HepG2 (cell line): ENCODE measurements around the gene RAB3A. TPM values are rescaled to one million over a fixed set of nuclear protein-coding genes. Genes with fewer than 3 reads are reported as not detected.

Experiments
- GATAD2A ChIP-seq: IDR thresholded peaks from 2 replicates; pipeline ENCODE4 v1.6.1; 2016
- HES4 ChIP-seq: sonication (generic); formaldehyde crosslinking; IDR thresholded peaks from 2 replicates; pipeline ENCODE4 v1.9.0; 2021; ENCODE audit warnings: mild to moderate bottlenecking, missing genetic modification reagents, borderline replicate concordance
- MAF1 ChIP-seq: sonication (generic); formaldehyde crosslinking; IDR thresholded peaks from 2 replicates; pipeline ENCODE4 v1.5.0; 2020; ENCODE audit warnings: missing genetic modification reagents, borderline replicate concordance
- NFKB2 ChIP-seq: sonication (generic); formaldehyde crosslinking; IDR thresholded peaks from 2 replicates; pipeline ENCODE4 v1.4.0; 2020; ENCODE audit warnings: missing genetic modification reagents, borderline replicate concordance
- SIN3A ChIP-seq: IDR thresholded peaks from 2 replicates; pipeline ENCODE4 v1.6.1; 2011; ENCODE audit warnings: low read depth, mild to moderate bottlenecking, control low read depth, low read length, borderline replicate concordance
- SP5 ChIP-seq: IDR thresholded peaks from 2 replicates; pipeline ENCODE4 v1.6.1; 2016; ENCODE audit warnings: low read depth, borderline replicate concordance
- ZBTB26 ChIP-seq: IDR thresholded peaks from 2 replicates; pipeline ENCODE4 v1.6.1; 2016; ENCODE audit warnings: missing compliant biosample characterization, missing genetic modification reagents, borderline replicate concordance
- ZNF260 ChIP-seq: sonication (generic); formaldehyde crosslinking; IDR thresholded peaks from 2 replicates; pipeline ENCODE4 v1.4.0; 2020; ENCODE audit warnings: missing genetic modification reagents, low read depth, mild to moderate bottlenecking, borderline replicate concordance
- ZNF33A ChIP-seq: sonication (generic); formaldehyde crosslinking; IDR thresholded peaks from 2 replicates; pipeline ENCODE4 v1.5.1; 2020; ENCODE audit warnings: missing genetic modification reagents, mild to moderate bottlenecking, moderate library complexity, borderline replicate concordance
- ZNF33B ChIP-seq: sonication (generic); formaldehyde crosslinking; IDR thresholded peaks from 2 replicates; pipeline ENCODE4 v1.5.1; 2020; ENCODE audit warnings: mild to moderate bottlenecking, missing genetic modification reagents
- ZNF562 ChIP-seq: sonication (generic); formaldehyde crosslinking; IDR thresholded peaks from 2 replicates; pipeline ENCODE4 v1.8.0; 2022; ENCODE audit warnings: missing genetic modification reagents, borderline replicate concordance
- ZNF781 ChIP-seq: sonication (generic); formaldehyde crosslinking; IDR thresholded peaks from 2 replicates; pipeline ENCODE4 v1.5.1; 2020; ENCODE audit warnings: borderline replicate concordance, mild to moderate bottlenecking, missing genetic modification reagents; ENCODE audit errors: not compliant biosample characterization
- ZNF879 ChIP-seq: sonication (generic); formaldehyde crosslinking; IDR thresholded peaks from 2 replicates; pipeline ENCODE4 v1.8.1; 2023; ENCODE audit warnings: missing genetic modification reagents
- polyA plus RNA-seq, 8 experiments: library from polyadenylated mRNA; depleted of rRNA in 3 of 8; stranded (reverse) in 7 of 8; unstranded in 1 of 8; fragments of >200 nt; fragmentation: Illumina TruSeq in 4 of 8; extraction: Trizol in 4 of 8; gene quantifications; 2 replicates each; pipeline versions ENCODE4 v1.2.1 to v1.2.3, GENCODE V29; 2011 to 2016; ENCODE audit warnings: low read depth in 4 of 8, missing spikeins in 1 of 8, mixed read lengths in 1 of 8; ENCODE audit not compliant: insufficient read depth in 1 of 8
- total RNA-seq, 5 experiments: library from RNA; depleted of rRNA; stranded (reverse); fragments of >200 nt; fragmentation: Illumina TruSeq; extraction: Trizol; gene quantifications; 2 replicates each; pipeline ENCODE4 v1.2.3, GENCODE V29; 2016; ENCODE audit warnings: low read depth in 1 of 5
- TF ChIP-seq, protein P1 (sequence below): sonication (generic); formaldehyde crosslinking; IDR thresholded peaks from 2 replicates; pipeline ENCODE4 v1.4.0; 2020; ENCODE audit warnings: mild to moderate bottlenecking, missing genetic modification reagents, borderline replicate concordance
- TF ChIP-seq, protein P2 (sequence below): sonication (generic); formaldehyde crosslinking; IDR thresholded peaks from 2 replicates; pipeline ENCODE4 v1.4.0; 2020; ENCODE audit warnings: missing genetic modification reagents
- TF ChIP-seq, protein P3 (sequence below): sonication (generic); formaldehyde crosslinking; IDR thresholded peaks from 2 replicates; pipeline ENCODE4 v1.8.1; 2023; ENCODE audit warnings: missing genetic modification reagents, mild to moderate bottlenecking, borderline replicate concordance

Gene RAB3A
- total and polyA plus RNA-seq, 2 of the 13 experiments (the other 11 are each of a cell fraction or from before 2014, with no cell fraction given) = 0.58 to 0.98 TPM

- TF ChIP-seq, protein P1, sequence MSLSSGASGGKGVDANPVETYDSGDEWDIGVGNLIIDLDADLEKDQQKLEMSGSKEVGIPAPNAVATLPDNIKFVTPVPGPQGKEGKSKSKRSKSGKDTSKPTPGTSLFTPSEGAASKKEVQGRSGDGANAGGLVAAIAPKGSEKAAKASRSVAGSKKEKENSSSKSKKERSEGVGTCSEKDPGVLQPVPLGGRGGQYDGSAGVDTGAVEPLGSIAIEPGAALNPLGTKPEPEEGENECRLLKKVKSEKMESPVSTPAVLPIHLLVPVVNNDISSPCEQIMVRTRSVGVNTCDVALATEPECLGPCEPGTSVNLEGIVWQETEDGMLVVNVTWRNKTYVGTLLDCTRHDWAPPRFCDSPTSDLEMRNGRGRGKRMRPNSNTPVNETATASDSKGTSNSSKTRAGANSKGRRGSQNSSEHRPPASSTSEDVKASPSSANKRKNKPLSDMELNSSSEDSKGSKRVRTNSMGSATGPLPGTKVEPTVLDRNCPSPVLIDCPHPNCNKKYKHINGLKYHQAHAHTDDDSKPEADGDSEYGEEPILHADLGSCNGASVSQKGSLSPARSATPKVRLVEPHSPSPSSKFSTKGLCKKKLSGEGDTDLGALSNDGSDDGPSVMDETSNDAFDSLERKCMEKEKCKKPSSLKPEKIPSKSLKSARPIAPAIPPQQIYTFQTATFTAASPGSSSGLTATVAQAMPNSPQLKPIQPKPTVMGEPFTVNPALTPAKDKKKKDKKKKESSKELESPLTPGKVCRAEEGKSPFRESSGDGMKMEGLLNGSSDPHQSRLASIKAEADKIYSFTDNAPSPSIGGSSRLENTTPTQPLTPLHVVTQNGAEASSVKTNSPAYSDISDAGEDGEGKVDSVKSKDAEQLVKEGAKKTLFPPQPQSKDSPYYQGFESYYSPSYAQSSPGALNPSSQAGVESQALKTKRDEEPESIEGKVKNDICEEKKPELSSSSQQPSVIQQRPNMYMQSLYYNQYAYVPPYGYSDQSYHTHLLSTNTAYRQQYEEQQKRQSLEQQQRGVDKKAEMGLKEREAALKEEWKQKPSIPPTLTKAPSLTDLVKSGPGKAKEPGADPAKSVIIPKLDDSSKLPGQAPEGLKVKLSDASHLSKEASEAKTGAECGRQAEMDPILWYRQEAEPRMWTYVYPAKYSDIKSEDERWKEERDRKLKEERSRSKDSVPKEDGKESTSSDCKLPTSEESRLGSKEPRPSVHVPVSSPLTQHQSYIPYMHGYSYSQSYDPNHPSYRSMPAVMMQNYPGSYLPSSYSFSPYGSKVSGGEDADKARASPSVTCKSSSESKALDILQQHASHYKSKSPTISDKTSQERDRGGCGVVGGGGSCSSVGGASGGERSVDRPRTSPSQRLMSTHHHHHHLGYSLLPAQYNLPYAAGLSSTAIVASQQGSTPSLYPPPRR (CRISPR knock-in tag) = no peak
- TF ChIP-seq GATAD2A (no peak), ZNF260 (no peak), ZNF562 (no peak), SIN3A (no peak), NFKB2 (CRISPR knock-in tag) (no peak), ZBTB26 (CRISPR knock-in tag) (no peak), ZNF33A (CRISPR knock-in tag) (no peak), MAF1 (CRISPR knock-in tag) (no peak), HES4 (CRISPR knock-in tag) (no peak), SP5 (CRISPR knock-in tag) (peak; percentile 36; the same call in 1 of the 2 replicates), ZNF781 (CRISPR knock-in tag) (no peak), ZNF33B (no peak), ZNF879 (CRISPR knock-in tag) (no peak)
- TF ChIP-seq, protein P2, sequence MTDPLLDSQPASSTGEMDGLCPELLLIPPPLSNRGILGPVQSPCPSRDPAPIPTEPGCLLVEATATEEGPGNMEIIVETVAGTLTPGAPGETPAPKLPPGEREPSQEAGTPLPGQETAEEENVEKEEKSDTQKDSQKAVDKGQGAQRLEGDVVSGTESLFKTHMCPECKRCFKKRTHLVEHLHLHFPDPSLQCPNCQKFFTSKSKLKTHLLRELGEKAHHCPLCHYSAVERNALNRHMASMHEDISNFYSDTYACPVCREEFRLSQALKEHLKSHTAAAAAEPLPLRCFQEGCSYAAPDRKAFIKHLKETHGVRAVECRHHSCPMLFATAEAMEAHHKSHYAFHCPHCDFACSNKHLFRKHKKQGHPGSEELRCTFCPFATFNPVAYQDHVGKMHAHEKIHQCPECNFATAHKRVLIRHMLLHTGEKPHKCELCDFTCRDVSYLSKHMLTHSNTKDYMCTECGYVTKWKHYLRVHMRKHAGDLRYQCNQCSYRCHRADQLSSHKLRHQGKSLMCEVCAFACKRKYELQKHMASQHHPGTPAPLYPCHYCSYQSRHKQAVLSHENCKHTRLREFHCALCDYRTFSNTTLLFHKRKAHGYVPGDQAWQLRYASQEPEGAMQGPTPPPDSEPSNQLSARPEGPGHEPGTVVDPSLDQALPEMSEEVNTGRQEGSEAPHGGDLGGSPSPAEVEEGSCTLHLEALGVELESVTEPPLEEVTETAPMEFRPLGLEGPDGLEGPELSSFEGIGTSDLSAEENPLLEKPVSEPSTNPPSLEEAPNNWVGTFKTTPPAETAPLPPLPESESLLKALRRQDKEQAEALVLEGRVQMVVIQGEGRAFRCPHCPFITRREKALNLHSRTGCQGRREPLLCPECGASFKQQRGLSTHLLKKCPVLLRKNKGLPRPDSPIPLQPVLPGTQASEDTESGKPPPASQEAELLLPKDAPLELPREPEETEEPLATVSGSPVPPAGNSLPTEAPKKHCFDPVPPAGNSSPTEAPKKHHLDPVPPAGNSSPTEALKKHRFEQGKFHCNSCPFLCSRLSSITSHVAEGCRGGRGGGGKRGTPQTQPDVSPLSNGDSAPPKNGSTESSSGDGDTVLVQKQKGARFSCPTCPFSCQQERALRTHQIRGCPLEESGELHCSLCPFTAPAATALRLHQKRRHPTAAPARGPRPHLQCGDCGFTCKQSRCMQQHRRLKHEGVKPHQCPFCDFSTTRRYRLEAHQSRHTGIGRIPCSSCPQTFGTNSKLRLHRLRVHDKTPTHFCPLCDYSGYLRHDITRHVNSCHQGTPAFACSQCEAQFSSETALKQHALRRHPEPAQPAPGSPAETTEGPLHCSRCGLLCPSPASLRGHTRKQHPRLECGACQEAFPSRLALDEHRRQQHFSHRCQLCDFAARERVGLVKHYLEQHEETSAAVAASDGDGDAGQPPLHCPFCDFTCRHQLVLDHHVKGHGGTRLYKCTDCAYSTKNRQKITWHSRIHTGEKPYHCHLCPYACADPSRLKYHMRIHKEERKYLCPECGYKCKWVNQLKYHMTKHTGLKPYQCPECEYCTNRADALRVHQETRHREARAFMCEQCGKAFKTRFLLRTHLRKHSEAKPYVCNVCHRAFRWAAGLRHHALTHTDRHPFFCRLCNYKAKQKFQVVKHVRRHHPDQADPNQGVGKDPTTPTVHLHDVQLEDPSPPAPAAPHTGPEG (CRISPR knock-in tag) = no peak
- TF ChIP-seq, protein P3, sequence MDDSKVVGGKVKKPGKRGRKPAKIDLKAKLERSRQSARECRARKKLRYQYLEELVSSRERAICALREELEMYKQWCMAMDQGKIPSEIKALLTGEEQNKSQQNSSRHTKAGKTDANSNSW (CRISPR knock-in tag) = no peak
Measured at GRCh38 chr19:18221815-18222725, 18.2 kb upstream of the RAB3A start (continued).
